GM18951 (cell line): ENCODE results near the gene SEMA3C.

Experiments
- POLR2A ChIP-seq: IDR thresholded peaks from 4 replicates; pipeline ENCODE4 v1.6.1; 2011; ENCODE audit warnings: mild to moderate bottlenecking; ENCODE audit not compliant: insufficient read length, insufficient read depth; ENCODE audit errors: extremely low read depth
- in situ Hi-C: fragments of 300-500 bp; cut with MboI; formaldehyde crosslinking; loops from one replicate; pipeline ENCODE4 v1.12.0; 2022; ENCODE audit warnings: low sequenced_read_pairs, mixed read lengths, inconsistent platforms; ENCODE audit not compliant: unreplicated experiment

Gene SEMA3C

DNA sequence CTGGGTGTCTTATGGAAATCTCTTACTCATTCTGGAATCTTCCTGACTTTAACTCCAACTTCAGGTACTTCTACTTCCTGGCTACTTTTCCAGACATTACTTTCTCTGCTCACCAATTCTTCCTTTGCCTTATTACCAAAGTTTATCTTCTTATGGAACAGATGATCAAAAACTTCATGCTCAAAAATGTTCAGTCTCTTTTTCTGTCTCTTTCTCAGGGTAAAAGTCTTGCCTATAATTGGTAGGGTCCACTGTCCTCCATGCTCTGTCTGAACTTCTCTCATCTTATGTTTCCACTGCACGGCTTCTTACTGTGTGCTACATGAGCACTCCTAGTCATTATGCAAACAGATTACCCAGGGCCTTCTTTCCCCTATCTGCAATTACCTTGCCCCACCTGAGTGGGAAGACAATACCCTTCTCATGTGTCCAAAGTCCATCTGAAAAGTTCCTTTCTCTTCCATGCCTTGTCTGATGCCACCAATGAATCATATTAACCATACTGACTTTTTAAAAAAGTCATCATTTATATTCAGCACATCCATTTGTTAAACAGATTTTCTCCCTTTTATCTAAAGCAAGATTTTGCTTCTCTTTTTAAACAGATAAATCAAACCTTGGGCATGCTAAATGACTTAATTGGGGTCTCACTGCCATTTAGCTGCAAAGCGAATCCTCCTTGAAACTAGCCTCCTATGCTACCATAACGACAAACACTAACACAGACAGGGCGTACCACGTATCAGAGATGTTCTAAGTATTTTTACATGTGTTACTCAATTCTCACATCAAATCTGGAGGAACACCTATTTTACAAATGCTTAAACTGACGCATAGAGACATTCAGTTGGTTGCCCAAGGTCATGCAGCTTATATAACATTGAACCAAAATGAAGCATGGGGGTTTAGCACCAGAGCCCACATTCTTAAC, 48.8 kb downstream of the SEMA3C start:
- no peak for TF ChIP-seq POLR2A
- in situ Hi-C loops: no loop called here

DNA sequence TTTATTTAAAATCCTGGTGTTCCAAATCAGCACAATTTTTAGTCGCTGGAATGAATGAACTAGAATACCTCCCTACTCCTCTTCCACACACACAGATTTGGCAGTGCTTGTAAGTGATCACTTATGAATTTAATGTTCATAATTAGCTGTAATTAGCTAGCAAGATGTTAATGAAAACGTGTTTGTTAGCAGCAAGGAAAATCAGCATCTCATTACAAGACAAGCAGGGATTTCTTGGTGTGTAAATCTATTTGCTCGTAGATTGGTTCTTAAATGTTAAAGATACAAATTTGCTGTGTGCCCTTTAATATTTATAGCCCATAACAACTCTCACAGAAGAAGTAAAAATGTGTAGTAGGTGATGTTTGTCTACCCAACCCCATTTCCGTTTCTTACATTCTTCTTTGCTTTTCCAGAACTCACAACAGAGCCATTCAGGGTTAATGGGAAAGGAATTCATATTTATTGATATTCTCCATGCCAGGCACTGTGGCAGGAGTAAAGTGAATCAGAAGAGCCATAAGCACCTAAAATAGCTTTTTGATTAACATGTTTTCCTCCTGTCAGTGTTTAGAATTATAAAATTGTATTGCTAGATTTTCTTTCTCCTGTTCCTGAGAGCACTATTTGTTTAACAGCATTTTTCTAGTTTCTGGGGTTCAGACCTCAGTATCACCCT, 49.6 kb downstream of the SEMA3C start:
- in situ Hi-C loops: no loop called here
- no peak for TF ChIP-seq POLR2A

DNA sequence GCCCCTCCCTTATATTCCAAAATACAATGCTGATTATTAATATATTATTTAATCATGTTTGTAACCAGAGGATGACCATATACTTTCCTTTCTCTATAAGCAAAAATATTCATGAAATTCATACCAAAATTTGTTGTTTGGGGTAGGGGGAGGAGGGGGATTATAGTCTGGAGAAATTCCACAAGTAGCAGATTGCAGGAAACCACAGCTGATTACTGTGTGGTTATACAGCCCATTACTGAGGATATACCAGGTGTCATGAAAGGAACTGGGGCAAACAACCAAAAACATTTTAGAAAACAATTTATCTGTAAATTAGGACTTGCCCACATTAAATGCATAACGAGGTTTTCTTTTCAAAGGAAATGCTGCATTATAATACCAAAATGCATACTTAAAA, 50.3 kb downstream of the SEMA3C start:
- in situ Hi-C loops: no loop called here
- no peak for TF ChIP-seq POLR2A

DNA sequence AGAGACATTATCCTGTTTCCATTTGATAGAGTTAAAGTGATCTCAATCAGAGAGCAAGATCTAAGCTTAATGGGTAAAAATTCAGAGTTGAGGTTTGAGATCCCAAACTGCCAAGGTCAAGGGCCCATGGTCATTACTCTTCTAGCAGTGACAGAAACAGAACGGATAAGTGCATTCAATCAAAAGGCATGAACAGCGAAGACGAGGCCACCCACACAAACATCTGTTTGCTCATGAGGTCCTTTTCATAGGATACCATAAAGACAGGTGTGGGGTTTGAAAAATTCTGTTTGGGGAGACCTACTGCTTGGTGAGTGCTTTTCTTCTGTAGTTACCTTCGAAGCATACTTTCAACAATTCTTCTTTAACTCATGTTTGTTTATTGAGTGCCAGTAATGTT, 58.3 kb downstream of the SEMA3C start:
- in situ Hi-C loops: no loop called here
- no peak for TF ChIP-seq POLR2A

DNA sequence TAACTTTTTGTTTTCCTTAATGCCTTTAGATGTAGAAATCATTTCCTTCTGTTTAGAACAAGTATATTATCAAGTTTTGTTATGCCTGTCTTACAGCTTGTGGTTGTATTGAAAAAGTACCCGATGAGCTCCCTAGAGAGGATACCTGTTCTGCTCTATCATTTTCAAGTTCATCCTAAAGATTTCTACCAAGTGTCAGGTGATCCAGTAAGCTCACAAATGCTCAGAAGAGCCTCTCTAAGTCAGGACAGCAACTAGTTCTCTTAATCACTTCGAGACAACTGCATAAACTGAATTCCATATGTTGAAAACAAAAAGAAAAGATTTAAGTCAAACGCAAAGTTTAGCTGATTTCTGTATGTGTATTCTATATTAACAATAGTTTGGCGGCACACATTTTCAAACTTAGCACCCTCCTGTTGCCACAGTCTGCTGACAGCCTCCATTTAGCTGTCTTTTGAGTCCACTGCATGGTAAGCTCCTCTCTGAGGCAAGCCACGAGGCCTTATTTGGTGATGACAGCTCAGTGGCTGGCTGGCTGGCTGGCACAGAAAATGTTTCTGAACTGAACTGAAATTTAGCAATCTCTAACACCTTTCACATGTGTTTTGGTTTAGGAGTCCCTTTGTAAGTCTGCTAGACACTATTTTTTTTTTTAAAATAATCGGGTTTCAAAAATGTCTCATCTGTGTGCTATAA, 59.4 kb downstream of the SEMA3C start:
- in situ Hi-C loops: no loop called here
- no peak for TF ChIP-seq POLR2A

DNA sequence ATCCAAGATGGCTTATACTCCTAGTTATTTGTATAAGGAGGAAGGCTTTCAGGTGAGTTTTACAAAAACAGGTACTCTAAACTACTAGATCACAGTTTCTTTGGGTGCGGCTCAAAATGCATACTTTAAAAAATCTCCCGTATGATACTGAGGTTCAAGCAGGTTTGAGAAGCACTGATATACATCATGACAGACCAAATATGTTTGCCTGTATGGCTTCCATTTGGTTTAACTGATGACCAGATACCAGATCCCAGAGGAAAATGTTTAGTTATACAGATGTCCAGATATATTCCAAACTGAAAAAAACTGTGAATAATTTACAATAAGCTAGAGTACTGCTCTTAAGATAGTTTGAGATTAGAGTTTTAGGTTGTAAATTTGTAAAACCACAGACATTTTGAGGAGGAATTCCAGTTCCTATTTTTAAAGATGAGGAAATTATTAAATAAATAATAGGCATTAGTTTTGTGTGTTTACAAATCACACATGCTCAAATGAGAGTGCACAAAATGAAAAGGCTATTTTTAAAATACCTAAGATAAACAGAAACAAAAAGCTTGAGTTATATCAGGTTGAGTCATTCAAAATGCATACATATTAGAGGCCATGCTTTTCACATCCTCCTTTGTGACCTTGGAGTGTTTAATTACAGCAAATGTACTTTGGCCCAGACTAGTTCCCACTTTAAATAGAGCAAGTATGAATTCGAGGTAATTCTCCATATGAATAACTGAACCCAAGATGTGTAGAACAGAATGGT, 60.5 kb downstream of the SEMA3C start:
- no peak for TF ChIP-seq POLR2A
- in situ Hi-C loops: no loop called here

DNA sequence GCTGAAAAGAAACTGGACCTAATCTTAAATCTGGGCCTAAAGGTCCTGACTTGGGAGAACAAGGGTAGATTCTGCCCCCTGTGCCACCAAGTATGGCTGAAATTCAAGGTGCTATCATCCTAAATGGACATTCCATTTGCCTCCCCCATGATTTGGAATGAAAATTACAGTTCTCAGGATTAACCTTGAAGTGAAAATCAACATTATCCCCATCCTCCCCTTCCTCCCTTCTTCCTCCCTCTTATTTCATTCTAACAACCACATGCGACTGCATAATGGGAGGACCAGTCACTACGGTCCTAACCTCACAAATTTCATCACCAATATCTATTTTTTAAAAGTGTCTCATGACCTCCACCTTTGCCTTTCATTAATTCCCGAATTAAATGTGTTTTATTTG, 62.1 kb downstream of the SEMA3C start:
- TF ChIP-seq POLR2A: no peak
- in situ Hi-C loops: no loop called here

DNA sequence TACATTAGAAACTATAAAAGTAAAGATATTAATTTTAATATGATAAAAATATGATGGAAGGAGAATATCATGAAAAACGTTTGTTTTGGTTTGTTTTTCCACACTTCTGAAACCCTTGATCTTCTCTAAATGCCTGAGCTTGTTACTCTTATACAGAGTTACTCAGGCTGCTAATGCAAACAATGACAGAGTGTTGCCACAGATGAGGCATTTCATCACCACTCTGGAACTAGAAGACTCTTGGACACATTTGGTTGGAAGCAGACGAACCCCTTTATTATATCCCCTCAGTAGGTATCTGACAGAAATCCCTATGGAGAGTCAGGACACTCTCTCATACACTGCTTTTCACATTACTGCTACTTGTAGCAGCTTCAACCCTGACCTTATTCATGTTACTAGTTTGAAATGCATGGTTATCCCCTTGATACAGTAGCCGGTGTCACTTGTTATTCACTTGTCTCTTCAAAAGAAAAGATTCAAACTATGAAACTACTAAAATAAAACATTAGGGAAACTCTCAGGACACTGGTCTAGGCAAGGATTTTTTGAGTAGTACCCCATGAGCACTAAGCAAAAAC, 66.9 kb downstream of the SEMA3C start:
- TF ChIP-seq POLR2A: no peak
- in situ Hi-C loops: no loop called here

DNA sequence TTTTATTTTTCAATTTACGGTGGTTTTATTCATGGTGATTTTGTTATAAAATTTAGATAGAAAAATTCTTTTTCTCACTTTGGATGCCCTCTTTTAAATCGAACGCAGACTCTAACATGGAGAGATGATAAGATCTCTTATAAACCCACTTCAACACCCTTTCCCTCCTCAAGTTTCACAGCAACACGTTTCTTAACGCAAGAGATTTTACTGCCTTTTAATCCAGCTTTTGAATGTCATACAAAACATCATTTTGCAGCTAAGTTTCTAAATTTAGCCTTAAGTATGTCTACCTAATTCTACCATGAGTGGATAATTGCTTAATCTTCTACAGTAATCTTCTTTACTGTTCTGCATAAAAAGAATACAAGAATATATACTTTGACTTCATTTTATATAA, 70.0 kb downstream of the SEMA3C start:
- in situ Hi-C loops: no loop called here
- no peak for TF ChIP-seq POLR2A

DNA sequence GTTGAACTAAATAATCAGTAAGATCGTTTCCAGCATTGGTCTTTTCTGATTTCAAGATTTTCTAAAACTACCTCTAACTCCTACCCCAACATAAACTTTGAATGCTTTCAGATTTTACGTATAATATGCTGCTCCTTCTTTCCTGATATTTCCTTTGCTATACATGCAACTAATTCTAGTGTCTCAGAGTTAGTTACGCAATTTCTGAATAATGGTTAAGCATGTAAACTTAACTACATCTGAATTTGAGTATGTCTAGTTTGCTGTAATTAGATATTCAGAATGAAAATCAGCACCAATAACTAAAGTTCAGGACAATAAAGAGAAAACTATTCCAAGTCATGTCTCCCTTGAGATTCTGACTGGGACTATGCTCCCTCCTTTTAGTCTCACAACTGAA, 71.0 kb downstream of the SEMA3C start:
- TF ChIP-seq POLR2A: no peak
- in situ Hi-C loops: no loop called here

DNA sequence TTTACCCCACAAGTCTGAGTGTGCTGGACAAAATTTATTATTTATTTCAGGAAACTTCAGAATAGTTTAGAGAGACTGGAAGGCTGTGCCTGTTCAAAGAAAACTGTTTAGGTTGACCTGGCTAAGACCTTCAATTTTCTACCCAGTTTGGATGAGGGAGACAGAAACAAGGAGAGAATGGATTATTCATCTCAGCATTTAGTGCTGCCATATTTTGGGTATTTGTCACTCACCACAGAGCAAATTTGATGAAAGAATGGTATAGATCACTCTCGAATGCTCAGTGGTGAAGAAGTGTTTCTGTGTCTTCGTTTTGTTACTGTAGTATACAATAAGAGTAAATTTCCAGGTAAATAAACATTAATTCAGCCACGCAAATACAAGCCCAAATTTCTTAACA, 71.8 kb downstream of the SEMA3C start:
- in situ Hi-C loops: no loop called here
- TF ChIP-seq POLR2A: no peak

DNA sequence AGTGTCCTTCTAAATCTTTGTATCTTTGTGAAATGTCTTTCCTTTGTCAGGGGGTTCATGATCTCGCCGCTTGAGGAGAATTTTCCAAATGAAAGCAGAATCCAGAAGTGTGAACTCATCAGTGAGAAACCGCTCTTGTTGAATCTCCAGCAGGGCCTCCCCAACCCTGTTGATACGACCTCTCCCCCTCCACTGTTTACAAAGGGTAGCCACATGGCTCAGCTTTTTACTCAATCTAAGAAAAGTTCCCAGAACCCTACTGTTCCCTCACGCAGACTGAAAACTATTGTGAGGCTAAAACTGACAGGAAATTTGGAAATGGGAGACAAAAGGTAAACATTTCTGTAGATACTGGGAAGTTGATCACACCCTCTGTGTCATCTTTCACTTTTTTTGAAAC, 73.9 kb downstream of the SEMA3C start:
- in situ Hi-C loops: no loop called here
- no peak for TF ChIP-seq POLR2A
